Right ventricle myocardium inferior (tissue), 1 donor: ENCODE results near the gene BLACAT1. TPM values are rescaled to one million over a fixed set of nuclear protein-coding genes. Genes with fewer than 3 reads are reported as not detected.
A peak's percentile ranks its signal among the peaks of the same experiment; 100 is the strongest.
"Not testable (repeated sequence)": the region's sequence is repeated elsewhere in the genome, so short reads cannot be mapped to it uniquely, and the experiment has no call there.

ENCODE experiments used
- ATAC-seq: fragments of 200-7000 bp; cut with Tn5 transposase; one replicate; pipeline ENCODE4 v1.9.1; 2020; ENCODE audit warnings: mild to moderate bottlenecking, moderate library complexity
- DNase-seq: peaks from one replicate; pipeline ENCODE4 v3.0.0; 2021; ENCODE audit errors: missing footprints
- intact Hi-C: fragments of 100-400 bp; cut with DNase I; formaldehyde crosslinking; loops from one replicate; pipeline ENCODE4 v1.11.0; 2022
- microRNA-seq: library from miRNA; unstranded; fragments of <30 nt; microRNA quantifications from one replicate; pipeline ENCODE4 v1.2.0, GENCODE V29; 2020
- total RNA-seq: library from RNA; stranded (reverse); fragmentation: NEBNext Ultra II Directional; extraction: Animal tissue kit (Norgen Biotek cat#: 25700); gene quantifications from one replicate; pipeline ENCODE4 v1.2.1, GENCODE V29; 2021
- donor health status: DM: no; HTN: yes; CAD: no; lungs with severe emphysema.

The BLACAT1 gene
- total RNA-seq, 1 donor from 2014 or later: not detected

DNA sequence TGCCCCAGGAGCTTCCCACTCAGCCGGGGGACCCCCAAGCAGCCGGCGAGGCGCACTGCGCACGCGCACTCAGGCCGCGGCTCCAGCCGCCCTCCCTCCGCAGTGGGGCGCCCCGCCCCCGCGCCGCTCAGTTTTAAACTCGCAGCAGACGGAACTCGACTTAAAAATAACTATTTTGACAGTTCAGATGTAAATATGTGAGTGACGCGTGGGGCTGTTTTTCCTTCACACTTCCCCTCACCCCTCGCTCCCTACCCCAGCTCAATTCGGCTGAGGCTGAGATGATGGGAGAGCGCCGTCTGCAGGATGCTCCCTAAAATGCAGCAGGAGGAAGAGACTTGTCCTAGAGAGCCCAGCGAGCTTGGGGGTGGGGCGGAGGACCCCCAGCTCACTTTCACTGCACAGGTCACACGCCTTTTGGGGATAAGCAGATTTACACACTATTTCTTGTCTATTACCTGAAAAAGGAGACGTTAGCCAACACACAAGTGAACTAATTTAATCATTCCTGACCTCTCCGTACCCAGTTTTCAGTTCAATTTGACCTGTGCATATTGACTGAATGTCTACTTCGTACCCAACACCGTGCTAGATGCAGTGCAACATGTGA lies 25.0 kb downstream of the BLACAT1 start:
- intact Hi-C loops: loop anchor here (2.0 kb wide), 1 partner anchor 34 kb away; no protein-coding TSS in a partner anchor
- no peak for DNase-seq
- ATAC-seq: peak; percentile 83

DNA sequence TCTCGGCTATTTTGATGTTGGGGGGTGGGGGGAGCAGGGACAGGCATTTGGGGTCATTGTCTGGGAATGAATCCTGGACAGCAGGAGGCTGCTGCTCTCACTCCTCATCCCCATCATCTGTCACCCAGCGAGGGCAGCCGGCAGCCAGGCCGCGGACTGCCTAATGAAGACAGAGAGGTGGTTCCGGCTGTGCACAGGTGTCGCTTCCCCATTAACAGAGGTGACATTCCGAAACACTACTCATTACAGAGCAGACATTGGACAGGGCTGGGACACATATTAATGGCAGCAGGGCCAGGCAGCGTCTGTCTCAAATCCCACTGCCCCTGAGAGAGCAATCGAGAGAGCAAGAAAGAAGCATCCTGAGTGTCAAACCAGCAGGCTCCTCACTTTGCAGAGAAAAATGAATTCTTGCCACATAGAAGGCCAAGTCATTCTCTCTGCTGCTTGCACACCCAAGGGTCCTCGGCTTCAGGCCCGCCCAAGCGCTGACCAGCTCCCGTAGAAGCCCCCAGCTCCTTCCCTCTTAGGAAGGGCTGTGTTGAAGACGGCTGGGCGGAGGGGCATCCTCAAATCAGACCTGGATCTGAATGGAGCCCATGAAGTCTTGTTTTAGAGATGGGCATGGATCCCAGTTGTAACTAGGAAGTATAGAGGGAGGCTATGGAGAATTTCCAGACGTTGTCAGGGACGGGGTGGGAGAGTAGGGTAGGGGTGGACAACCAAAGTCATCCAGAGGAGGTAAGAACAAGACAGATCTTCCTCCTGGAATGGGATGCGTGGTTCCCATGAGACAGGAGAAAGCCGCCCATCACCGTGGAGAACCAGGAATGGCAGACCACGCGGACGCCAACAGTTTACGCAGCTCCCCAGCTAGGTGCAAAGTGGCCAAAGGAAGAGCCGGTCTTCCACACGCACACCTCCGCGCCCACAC lies 25.8 kb downstream of the BLACAT1 start:
- intact Hi-C loops: loop anchor here (2.0 kb wide), 1 partner anchor 33 kb away; no protein-coding TSS in a partner anchor
- no peak for DNase-seq
- no peak for ATAC-seq

DNA sequence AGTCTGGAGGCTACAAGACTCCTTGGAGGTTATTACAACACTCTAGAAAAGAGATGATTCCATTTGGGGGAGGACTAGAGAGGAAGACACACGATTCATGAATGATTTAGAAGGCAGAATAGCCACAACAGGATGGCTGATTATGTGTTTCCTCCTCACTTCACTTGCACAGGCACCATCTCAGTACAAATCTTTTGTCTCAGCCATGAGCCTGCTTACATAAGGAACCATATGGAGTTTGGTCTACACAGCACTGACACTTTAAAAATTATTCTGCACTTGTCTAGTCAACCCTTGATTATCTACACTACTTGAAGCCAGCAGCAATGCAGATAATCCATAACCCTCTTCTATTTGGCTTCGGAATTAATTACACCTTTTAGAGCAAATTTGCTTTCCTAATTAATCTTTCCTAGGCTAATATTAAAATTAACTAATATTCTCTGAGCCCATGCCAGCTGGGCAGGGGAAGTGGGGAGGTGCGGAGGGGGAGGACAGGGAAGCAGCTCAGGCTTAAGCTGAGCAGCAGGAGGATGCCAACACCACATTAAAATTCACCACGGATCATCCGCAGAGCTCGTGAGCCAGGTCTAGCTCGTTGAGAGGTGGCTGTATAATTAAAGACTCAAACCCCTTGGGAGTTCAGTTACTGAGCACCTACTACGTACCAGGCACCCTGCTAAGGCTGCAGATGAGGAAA lies 30.8 kb downstream of the BLACAT1 start:
- no peak for DNase-seq
- ATAC-seq: no peak
- intact Hi-C loops: no loop called here

DNA sequence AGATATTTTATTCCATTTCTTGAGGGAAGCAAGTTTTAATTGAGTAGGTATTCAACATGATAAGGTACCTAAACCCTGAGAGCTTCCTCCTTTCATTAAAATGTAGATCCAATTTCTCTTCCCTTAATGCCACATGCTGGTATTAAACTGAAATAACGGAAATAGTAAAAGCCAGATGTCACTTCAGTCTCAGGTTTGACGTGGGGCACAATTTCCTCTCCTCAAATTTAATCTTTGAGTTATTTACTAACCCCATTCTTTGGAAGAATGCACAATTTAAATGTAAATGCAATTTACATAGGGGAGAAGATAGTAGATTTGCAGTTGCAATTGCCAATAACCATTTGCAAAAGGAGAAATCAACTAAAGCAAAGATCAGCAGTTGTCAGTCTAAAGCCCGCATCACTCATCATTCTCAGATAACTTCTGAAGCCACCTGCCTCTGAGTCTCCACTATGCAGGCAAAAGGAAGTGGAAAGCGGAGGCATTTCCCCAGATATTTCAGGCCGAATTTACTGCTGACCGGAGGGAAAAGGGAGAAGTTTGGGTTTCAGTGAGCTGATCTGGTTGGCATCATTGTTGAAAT lies 31.9 kb downstream of the BLACAT1 start:
- ATAC-seq (no peak), DNase-seq (no peak)
- intact Hi-C loops: no loop called here

DNA sequence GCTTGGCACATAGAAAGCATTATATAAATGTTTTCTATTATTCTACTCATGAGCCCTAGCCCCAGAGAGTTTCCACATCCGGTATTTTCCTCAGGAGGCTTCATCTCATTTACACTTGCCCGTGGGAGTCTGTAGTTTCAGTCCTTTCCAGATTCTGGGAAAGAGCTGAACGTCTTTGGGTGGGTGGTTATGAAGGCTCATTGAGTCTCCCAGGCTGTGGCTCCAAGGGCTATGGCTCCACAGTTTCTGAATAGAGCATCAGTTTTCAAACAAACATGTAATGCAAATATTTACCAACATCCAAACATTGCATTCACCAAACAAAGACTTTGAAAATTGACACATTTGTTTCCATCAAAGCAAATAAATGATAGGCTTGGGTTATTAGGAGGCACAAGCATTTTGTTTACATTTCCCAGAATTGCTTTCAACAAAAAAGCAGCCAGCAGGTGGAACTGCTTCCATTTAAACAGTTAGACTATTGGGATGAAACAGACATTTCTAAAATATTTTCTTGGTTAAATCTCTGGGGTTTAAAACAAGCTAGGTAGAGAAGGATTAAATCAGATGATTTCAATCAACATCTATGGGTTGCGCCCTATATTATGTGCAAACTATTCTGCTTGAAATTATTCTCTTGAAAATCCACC lies 32.7 kb downstream of the BLACAT1 start:
- no peak for DNase-seq
- intact Hi-C loops: no loop called here
- no peak for ATAC-seq

DNA sequence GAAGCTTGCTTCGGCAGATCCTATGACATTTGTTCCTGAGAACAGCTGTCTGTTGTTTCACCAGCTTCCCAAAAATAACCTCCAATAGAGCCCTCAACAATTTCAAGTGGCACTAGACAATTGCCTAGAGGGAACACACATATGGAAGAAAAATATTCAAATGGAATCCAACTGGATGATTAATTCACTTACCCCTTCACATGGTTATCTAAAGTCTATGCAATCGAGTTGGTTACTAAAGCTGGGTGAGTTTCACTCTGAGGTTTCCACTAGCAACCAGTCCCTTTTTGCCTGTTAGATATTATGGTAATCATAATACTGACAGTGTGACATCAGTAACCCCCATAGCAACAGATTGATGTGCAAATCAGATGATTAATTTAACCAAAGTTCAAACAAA lies 34.0 kb downstream of the BLACAT1 start, which contains the start of gene LEMD1:
Gene LEMD1 (minus strand): TSS at position 259 of the 400 bp plus-strand sequence. CDS start 1,520 bp downstream, outside the sequence.
- ATAC-seq (peak; percentile 68), DNase-seq (no peak)
- intact Hi-C loops: no loop called here

DNA sequence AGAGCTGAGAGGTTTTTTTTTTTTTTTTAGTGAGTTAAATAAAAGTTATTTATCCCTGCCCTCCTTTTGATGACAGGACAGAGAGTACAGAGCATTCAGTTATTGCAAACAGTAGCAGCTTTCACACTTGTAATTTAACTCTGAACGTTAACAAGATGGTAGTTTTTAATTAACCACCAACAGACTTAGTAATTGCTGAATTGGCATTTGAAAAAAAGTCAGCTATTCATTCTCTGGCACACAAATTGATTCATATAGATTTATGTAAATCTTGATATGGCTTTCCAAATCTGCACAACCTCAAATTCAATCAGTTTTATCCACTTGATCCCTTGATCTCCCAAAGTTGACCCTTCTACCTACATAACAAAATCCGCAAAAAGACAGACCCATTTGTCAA lies 34.9 kb downstream of the BLACAT1 start:
- no peak for ATAC-seq
- intact Hi-C loops: no loop called here

DNA sequence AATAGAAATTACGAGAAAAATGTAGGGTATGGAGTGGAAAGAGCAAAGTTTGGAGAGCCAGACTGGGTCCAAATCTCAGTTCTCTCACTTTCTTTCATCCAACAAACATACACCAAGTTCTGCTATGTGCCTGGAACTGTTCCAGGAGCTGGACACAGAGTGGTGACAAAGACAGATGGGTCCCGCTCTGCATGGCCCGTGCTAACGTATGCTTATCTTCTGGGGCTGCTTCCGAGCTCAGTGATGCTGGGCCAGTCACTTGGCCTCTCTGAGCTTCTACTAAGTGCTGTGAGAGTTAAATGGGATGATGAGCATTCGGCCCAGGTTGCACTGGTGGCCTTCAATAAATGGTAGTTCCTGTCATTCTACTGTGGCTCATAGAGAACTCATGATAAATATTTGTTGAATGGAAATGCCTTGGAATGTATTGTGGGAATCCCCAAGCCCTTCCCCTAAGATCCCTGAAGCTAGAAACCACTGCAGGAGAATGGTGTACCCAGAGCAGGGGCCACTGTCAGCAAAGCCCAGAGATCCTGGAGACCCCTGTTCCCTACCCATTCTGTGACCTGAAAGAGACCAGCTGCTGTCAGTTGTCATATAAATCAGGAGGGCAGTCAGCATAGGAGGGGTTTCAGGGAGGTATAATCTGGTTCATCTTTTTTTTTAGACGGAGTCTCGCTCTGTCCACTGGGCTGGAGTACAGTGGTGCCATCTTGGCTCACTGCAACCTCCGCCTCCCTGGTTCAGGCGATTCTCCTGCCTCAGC lies 37.8 kb downstream of the BLACAT1 start:
- ATAC-seq: no peak
- no peak for DNase-seq
- intact Hi-C loops: no loop called here

More for the DNA sequence above, 34.9 kb downstream of the BLACAT1 start:
- no peak for DNase-seq

DNA sequence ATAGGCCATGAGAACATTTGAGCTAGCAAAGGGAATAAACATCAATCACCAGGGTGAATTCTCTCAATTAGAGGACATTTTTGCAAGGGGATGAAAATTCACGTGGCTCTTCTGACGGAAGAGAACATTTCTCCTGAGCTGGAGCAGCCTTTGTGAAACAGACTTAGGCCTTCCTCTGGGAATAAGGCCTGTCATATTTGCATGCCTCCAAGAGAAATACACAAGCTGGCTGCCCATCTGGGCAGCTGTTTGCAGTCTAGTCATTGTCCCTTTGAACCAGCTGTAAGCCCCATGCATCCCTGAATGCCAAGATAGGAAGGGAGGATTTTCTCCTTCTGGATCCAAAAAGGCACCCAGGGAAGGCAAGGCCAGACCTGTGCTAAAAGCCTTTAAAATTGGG lies 39.5 kb downstream of the BLACAT1 start:
- intact Hi-C loops: no loop called here
- ATAC-seq (peak; percentile 79), DNase-seq (no peak)

DNA sequence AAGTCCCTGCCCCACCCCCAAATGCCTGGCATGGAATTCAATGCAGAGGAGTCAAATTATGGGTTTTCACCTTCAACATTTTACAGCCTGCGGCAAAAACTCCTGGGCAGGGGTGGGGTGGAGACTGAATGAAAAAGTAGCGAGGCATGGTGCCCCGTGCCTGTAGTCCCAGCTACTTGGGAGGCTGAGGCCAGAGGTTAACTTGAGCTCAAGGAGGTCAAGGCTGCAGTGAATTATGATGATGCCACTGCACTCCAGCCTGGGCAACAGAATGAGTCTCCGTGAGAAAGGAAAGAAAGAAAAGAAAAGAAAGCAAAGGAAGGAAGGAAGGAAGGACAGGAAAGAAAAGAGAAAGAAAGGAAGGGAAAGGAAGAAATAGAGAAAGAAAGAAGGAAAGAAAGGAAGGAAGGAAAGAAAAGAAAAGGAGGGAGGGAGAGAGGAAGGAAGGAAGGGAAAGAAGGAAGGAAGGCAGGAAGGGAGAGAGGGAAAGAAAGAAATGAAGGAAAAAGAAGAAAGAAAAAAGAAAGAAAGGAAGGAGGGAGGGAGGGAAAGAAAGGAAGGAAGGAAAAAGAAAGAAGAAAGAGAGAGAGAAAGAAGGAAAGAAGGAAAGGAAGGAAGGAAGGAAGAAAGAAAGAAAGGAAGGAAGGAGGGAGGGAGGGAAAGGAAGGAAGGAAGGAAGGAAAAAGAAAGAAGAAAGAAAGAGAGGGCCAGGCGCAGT lies 45.1 kb downstream of the BLACAT1 start:
- intact Hi-C loops: no loop called here
- ATAC-seq: no peak
- no peak for DNase-seq

DNA sequence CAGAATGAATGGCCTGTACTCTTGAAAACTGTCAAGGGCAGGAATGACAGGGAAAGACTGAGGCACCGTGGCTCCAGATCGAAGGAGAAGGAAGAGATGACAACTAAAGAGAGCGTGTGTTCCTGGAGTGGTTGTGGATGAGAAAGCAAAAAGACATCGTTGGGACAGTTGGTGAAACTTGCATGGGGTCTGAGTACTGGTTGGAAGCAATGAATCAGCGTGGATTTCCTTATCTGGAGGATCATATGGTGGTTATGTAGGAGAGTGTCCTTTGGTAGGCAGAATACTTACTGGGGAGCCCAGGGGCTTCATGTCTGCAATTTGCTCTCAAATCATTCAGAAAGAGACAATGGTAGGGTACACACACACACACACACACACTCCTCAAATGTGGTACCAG lies 47.9 kb downstream of the BLACAT1 start:
- intact Hi-C loops: no loop called here
- DNase-seq (no peak), ATAC-seq (no peak)

DNA sequence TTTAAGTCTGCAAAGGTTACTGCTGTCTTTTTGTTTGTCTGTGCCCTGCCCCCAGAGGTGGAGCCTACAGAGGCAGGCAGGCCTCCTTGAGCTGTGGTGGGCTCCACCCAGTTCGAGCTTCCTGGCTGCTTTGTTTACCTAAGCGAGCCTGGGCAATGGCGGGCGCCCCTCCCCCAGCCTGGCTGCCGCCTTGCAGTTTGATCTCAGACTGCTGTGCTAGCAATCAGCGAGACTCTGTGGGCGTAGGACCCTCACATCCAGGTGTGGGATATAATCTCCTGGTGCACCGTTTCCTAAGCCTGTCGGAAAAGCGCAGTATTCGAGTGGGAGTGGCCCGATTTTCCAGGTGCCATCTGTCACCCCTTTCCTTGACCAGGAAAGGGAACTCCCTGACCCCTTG lies 49.6 kb downstream of the BLACAT1 start:
- intact Hi-C loops, ATAC-seq, DNase-seq: not testable (repeated sequence)

Small RNA genes lying within 50 kb of the gene (microRNA-seq; reads per million reads assigned to microRNA genes)
- gene MIR135B: not detected

Other genes starting within 250 kb of the BLACAT1 start
- gene DSTYK, start 244.3 kb downstream of the BLACAT1 start, total RNA-seq: 5.2 TPM
- 1.2 TPM for gene TMCC2, start 228.1 kb downstream of the BLACAT1 start, total RNA-seq
- 1.1 TPM for gene NUAK2, start 134.3 kb downstream of the BLACAT1 start, total RNA-seq
- gene KLHDC8A, start 99.1 kb downstream of the BLACAT1 start, total RNA-seq: not detected
- gene LEMD1, start 34.0 kb downstream of the BLACAT1 start, total RNA-seq: not detected
- gene CDK18, start 48.6 kb upstream of the BLACAT1 start, total RNA-seq: 180 TPM
- 35.5 TPM for gene ELK4, start 176.0 kb upstream of the BLACAT1 start, total RNA-seq
- gene SLC45A3, start 224.5 kb upstream of the BLACAT1 start, total RNA-seq: 6.5 TPM